ENCODE data around the gene MTERF4. TPM values are rescaled to one million over a fixed set of nuclear protein-coding genes. Genes with fewer than 3 reads are reported as not detected.

MTERF4 gene
- polyA plus RNA-seq, 3 donors = 15.5 to 37.4 (median 17.8) TPM

GRCh38 chr2:241115361-241115760 is 13.3 kb upstream of the MTERF4 start:
- peaks cover 0 to 1% (median 0%) of the 10 kb centered on the region in 3 donors for H3K27me3 Mint-ChIP-seq (ENCODE audit: low read depth in 3 of 3)
- Histone ChIP-seq H3K79me2 (ENCODE audit: insufficient read depth, low read length) (no peaks in the 10 kb centered on the region), H3K4me1 (ENCODE audit: control insufficient read depth in 1 of 2, insufficient read depth in 2 of 2, low read length in 2 of 2) (no peaks in the 10 kb centered on the region), H2AFZ (ENCODE audit: insufficient read depth, low read depth, low read length, poor library complexity, severe bottlenecking) (no peak overlapping the region), H3K36me3 (replicated peaks in 1 of 2; ENCODE audit: control insufficient read depth in 1 of 2, insufficient read depth in 2 of 2, low read length in 2 of 2) (peaks cover 4 to 28% of the 10 kb centered on the region in 2 donors), H3K9ac (ENCODE audit: insufficient read depth, low read length, poor library complexity, severe bottlenecking) (no peak overlapping the region), H4K20me1 (ENCODE audit: insufficient read depth, low read length) (no peaks in the 10 kb centered on the region), H3K4me2 (replicated peaks; ENCODE audit: extremely low read depth, low read length, poor library complexity, severe bottlenecking) (no peak overlapping the region), H3K9me3 (replicated peaks in 1 of 2; ENCODE audit: control insufficient read depth in 1 of 2, insufficient read depth in 1 of 2, low read length in 2 of 2) (no peaks in the 10 kb centered on the region), H3K27ac (ENCODE audit: low read depth in 1 of 2, low read length in 2 of 2) (no peak overlapping the region), H3K4me3 (replicated peaks in 1 of 3; ENCODE audit: low read depth in 2 of 3, low read length in 3 of 3) (no peak overlapping the region), H3K27me3 (ENCODE audit: control insufficient read depth in 2 of 2, insufficient read depth in 2 of 2, low read length in 2 of 2) (no peaks in the 10 kb centered on the region)
- 97% methylated on average over 8 of the region's 8 CpGs for WGBS (ENCODE audit: insufficient coverage)
- peaks cover 34 to 46% of the 10 kb centered on the region in 2 donors for H3K36me3 Mint-ChIP-seq
- no peaks in the 10 kb centered on the region for H3K4me1 Mint-ChIP-seq
- peaks cover 0 to 2% (median 0%) of the 10 kb centered on the region in 7 donors for H3K9me3 Mint-ChIP-seq
- H3K27ac Mint-ChIP-seq = no peak overlapping the region
- no peak overlapping the region for H3K4me3 Mint-ChIP-seq
- no peak for DNase-seq
- intact Hi-C loops (cut with micrococcal nuclease) = no loop called here
- TF ChIP-seq, protein P1, sequence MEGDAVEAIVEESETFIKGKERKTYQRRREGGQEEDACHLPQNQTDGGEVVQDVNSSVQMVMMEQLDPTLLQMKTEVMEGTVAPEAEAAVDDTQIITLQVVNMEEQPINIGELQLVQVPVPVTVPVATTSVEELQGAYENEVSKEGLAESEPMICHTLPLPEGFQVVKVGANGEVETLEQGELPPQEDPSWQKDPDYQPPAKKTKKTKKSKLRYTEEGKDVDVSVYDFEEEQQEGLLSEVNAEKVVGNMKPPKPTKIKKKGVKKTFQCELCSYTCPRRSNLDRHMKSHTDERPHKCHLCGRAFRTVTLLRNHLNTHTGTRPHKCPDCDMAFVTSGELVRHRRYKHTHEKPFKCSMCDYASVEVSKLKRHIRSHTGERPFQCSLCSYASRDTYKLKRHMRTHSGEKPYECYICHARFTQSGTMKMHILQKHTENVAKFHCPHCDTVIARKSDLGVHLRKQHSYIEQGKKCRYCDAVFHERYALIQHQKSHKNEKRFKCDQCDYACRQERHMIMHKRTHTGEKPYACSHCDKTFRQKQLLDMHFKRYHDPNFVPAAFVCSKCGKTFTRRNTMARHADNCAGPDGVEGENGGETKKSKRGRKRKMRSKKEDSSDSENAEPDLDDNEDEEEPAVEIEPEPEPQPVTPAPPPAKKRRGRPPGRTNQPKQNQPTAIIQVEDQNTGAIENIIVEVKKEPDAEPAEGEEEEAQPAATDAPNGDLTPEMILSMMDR (IDR thresholded peaks at IDR 0.05) = no peak

GRCh38 chr2:241114836-241115235 is 12.7 kb upstream of the MTERF4 start:
- H3K36me3 ChIP-seq (replicated peaks in 1 of 2; ENCODE audit: control insufficient read depth in 1 of 2, insufficient read depth in 2 of 2, low read length in 2 of 2) = peaks cover 4 to 28% of the 10 kb centered on the region in 2 donors
- 95% methylated on average over 9 of the region's 11 CpGs for WGBS (ENCODE audit: insufficient coverage)
- H3K36me3 Mint-ChIP-seq = peaks cover 34 to 44% of the 10 kb centered on the region in 2 donors
- H3K79me2 ChIP-seq (ENCODE audit: insufficient read depth, low read length) = no peaks in the 10 kb centered on the region
- no peak overlapping the region for H3K9ac ChIP-seq (ENCODE audit: insufficient read depth, low read length, poor library complexity, severe bottlenecking)
- H3K27ac Mint-ChIP-seq = no peak overlapping the region
- H3K4me1 ChIP-seq (ENCODE audit: control insufficient read depth in 1 of 2, insufficient read depth in 2 of 2, low read length in 2 of 2) = no peaks in the 10 kb centered on the region
- no peak overlapping the region for H3K4me3 ChIP-seq (replicated peaks in 1 of 3; ENCODE audit: low read depth in 2 of 3, low read length in 3 of 3)
- H2AFZ ChIP-seq (ENCODE audit: insufficient read depth, low read depth, low read length, poor library complexity, severe bottlenecking) = no peak overlapping the region
- H3K27ac ChIP-seq (ENCODE audit: low read depth in 1 of 2, low read length in 2 of 2) = no peak overlapping the region
- no peaks in the 10 kb centered on the region for H3K9me3 ChIP-seq (replicated peaks in 1 of 2; ENCODE audit: control insufficient read depth in 1 of 2, insufficient read depth in 1 of 2, low read length in 2 of 2)
- no peak for DNase-seq
- H3K4me1 Mint-ChIP-seq = no peaks in the 10 kb centered on the region
- H3K4me3 Mint-ChIP-seq = no peak overlapping the region
- no peaks in the 10 kb centered on the region for H3K9me3 Mint-ChIP-seq
- H4K20me1 ChIP-seq (ENCODE audit: insufficient read depth, low read length) = no peaks in the 10 kb centered on the region
- H3K27me3 ChIP-seq (ENCODE audit: control insufficient read depth in 2 of 2, insufficient read depth in 2 of 2, low read length in 2 of 2) = no peaks in the 10 kb centered on the region
- H3K27me3 Mint-ChIP-seq (ENCODE audit: low read depth in 3 of 3) = peaks cover 0 to 1% (median 0%) of the 10 kb centered on the region in 3 donors
- intact Hi-C loops (cut with micrococcal nuclease) = no loop called here
- H3K4me2 ChIP-seq (replicated peaks; ENCODE audit: extremely low read depth, low read length, poor library complexity, severe bottlenecking) = no peak overlapping the region
- TF ChIP-seq, protein P1 (IDR thresholded peaks at IDR 0.05) = no peak
